ENCODE measurements around the gene SIK2. TPM values are rescaled to one million over a fixed set of nuclear protein-coding genes. Genes with fewer than 3 reads are reported as not detected.

Gene SIK2
- total RNA-seq, 1 experiment from 2014 or later: 64.8 TPM

DNA sequence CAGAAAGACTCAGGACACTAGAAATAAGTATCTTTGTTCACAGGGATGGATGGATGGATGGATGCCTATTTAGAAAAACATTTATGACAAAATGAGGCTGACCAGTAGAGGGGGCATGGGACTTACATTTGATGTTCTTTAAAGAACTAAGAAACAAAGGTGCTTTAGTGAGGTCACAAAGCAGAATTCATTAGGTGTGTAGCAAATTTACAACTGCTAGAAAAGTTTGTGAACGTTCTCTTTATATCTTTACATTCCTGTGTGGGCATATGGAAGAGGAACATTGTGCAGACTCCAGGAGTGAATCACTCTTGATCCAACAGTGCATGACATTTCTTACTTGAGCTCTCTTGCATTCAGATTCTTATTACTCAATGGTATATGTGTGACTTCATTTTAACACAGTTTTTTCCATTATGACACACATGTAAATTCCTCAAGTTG, 15.8 kb upstream of the SIK2 start:
- H3K9ac ChIP-seq (ENCODE audit: low read length): no peak overlapping the region
- no peaks in the 10 kb centered on the region for H3K36me3 ChIP-seq (ENCODE audit: insufficient read depth, low read length)
- peaks cover 11% of the 10 kb centered on the region for H3K4me1 ChIP-seq (ENCODE audit: low read length)
- H2AFZ ChIP-seq (ENCODE audit: low read length): no peak overlapping the region
- no peaks in the 10 kb centered on the region for H3K79me2 ChIP-seq (ENCODE audit: low read length)
- no peaks in the 10 kb centered on the region for H3K9me2 ChIP-seq (replicated peaks; ENCODE audit: insufficient read depth, low read length)
- no peak overlapping the region for H3K27ac ChIP-seq (ENCODE audit: low read length)
- peak; percentile 99 for DNase-seq
- no peak overlapping the region for H3K4me3 ChIP-seq (ENCODE audit: low read length)
- no peaks in the 10 kb centered on the region for H4K20me1 ChIP-seq (ENCODE audit: insufficient read depth, low read depth, low read length)
- H3K9me3 ChIP-seq (ENCODE audit: low read length): no peaks in the 10 kb centered on the region
- H3K27me3 ChIP-seq (ENCODE audit: low read length): no peaks in the 10 kb centered on the region; the same call in 1 of the 2 replicates
- no peak overlapping the region for H3K4me2 ChIP-seq (ENCODE audit: low read depth, low read length, poor library complexity, severe bottlenecking)

DNA sequence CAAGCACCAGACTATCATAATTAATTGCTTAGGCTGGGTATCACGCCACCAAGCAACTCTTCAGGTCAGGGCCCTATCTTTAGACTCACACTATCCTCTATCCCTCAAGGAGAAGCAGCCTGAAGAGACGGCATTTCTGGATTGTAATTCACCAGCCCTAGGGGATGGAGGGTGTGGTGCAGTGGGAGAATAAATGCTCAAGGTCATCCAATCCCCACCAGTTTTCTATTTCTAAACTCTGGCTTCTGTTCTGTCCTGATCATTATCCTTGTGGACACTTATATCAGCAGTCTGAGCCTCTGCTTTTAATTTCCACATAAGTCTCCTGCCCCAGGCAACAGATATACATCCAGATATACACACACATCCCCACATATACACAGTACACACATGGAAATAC, 13.1 kb upstream of the SIK2 start:
- no peak overlapping the region for H3K4me3 ChIP-seq (ENCODE audit: low read length)
- no peaks in the 10 kb centered on the region for H3K9me3 ChIP-seq (ENCODE audit: low read length)
- no peaks in the 10 kb centered on the region for H3K9me2 ChIP-seq (replicated peaks; ENCODE audit: insufficient read depth, low read length)
- H3K36me3 ChIP-seq (ENCODE audit: insufficient read depth, low read length): no peaks in the 10 kb centered on the region
- H3K79me2 ChIP-seq (ENCODE audit: low read length): no peaks in the 10 kb centered on the region
- H3K27ac ChIP-seq (ENCODE audit: low read length): no peak overlapping the region
- H3K4me1 ChIP-seq (ENCODE audit: low read length): peaks cover 11% of the 10 kb centered on the region
- H3K4me2 ChIP-seq (ENCODE audit: low read depth, low read length, poor library complexity, severe bottlenecking): no peak overlapping the region
- no peaks in the 10 kb centered on the region for H4K20me1 ChIP-seq (ENCODE audit: insufficient read depth, low read depth, low read length)
- H3K9ac ChIP-seq (ENCODE audit: low read length): no peak overlapping the region
- H3K27me3 ChIP-seq (ENCODE audit: low read length): no peaks in the 10 kb centered on the region; the same call in 1 of the 2 replicates
- no peak for DNase-seq
- H2AFZ ChIP-seq (ENCODE audit: low read length): no peak overlapping the region

GRCh38 chr11:111589886-111590499, 12.3 kb upstream of the SIK2 start:
- peaks cover 14% of the 10 kb centered on the region for H3K4me1 ChIP-seq (ENCODE audit: low read length)
- H3K4me3 ChIP-seq (ENCODE audit: low read length): no peak overlapping the region
- no peaks in the 10 kb centered on the region for H3K9me2 ChIP-seq (replicated peaks; ENCODE audit: insufficient read depth, low read length)
- no peaks in the 10 kb centered on the region for H4K20me1 ChIP-seq (ENCODE audit: insufficient read depth, low read depth, low read length)
- H3K36me3 ChIP-seq (ENCODE audit: insufficient read depth, low read length): no peaks in the 10 kb centered on the region
- H3K79me2 ChIP-seq (ENCODE audit: low read length): no peaks in the 10 kb centered on the region
- no peak overlapping the region for H2AFZ ChIP-seq (ENCODE audit: low read length)
- H3K9me3 ChIP-seq (ENCODE audit: low read length): no peaks in the 10 kb centered on the region
- H3K4me2 ChIP-seq (ENCODE audit: low read depth, low read length, poor library complexity, severe bottlenecking): no peak overlapping the region
- no peak overlapping the region for H3K27ac ChIP-seq (ENCODE audit: low read length)
- H3K9ac ChIP-seq (ENCODE audit: low read length): no peak overlapping the region
- DNase-seq: no peak
- no peaks in the 10 kb centered on the region; the same call in 1 of the 2 replicates for H3K27me3 ChIP-seq (ENCODE audit: low read length)

- no peak overlapping the region for H3K4me3 ChIP-seq (ENCODE audit: low read length)
- H2AFZ ChIP-seq (ENCODE audit: low read length): peak overlapping the region; percentile 22
- no peaks in the 10 kb centered on the region for H3K9me3 ChIP-seq (ENCODE audit: low read length)
- peak; percentile 75 for DNase-seq
- H4K20me1 ChIP-seq (ENCODE audit: insufficient read depth, low read depth, low read length): no peaks in the 10 kb centered on the region
- H3K9me2 ChIP-seq (replicated peaks; ENCODE audit: insufficient read depth, low read length): no peaks in the 10 kb centered on the region
- H3K27me3 ChIP-seq (ENCODE audit: low read length): no peaks in the 10 kb centered on the region; the same call in 1 of the 2 replicates
- peak overlapping the region; percentile 2; the same call in 1 of the 2 replicates for H3K9ac ChIP-seq (ENCODE audit: low read length)
- peak overlapping the region; percentile 3 for H3K4me2 ChIP-seq (ENCODE audit: low read depth, low read length, poor library complexity, severe bottlenecking)
- H3K4me1 ChIP-seq (ENCODE audit: low read length): peaks cover 24% of the 10 kb centered on the region
- H3K79me2 ChIP-seq (ENCODE audit: low read length): no peaks in the 10 kb centered on the region
- no peaks in the 10 kb centered on the region for H3K36me3 ChIP-seq (ENCODE audit: insufficient read depth, low read length)
- H3K27ac ChIP-seq (ENCODE audit: low read length): no peak overlapping the region
Observed at GRCh38 chr11:111591187-111591960, 10.9 kb upstream of the SIK2 start.

- Histone ChIP-seq H3K4me1 (ENCODE audit: low read length) (peaks cover 35% of the 10 kb centered on the region), H3K27ac (ENCODE audit: low read length) (no peak overlapping the region), H3K4me3 (ENCODE audit: low read length) (no peak overlapping the region), H3K36me3 (ENCODE audit: insufficient read depth, low read length) (no peaks in the 10 kb centered on the region), H3K79me2 (ENCODE audit: low read length) (no peaks in the 10 kb centered on the region), H3K27me3 (ENCODE audit: low read length) (peaks cover 3% of the 10 kb centered on the region; the same call in 1 of the 2 replicates), H3K9me2 (replicated peaks; ENCODE audit: insufficient read depth, low read length) (no peaks in the 10 kb centered on the region), H3K9me3 (ENCODE audit: low read length) (no peaks in the 10 kb centered on the region), H2AFZ (ENCODE audit: low read length) (no peak overlapping the region), H3K9ac (ENCODE audit: low read length) (no peak overlapping the region), H3K4me2 (ENCODE audit: low read depth, low read length, poor library complexity, severe bottlenecking) (no peak overlapping the region), H4K20me1 (ENCODE audit: insufficient read depth, low read depth, low read length) (no peaks in the 10 kb centered on the region)
- DNase-seq: no peak
Observed at GRCh38 chr11:111592491-111592890, 9.8 kb upstream of the SIK2 start.

DNA sequence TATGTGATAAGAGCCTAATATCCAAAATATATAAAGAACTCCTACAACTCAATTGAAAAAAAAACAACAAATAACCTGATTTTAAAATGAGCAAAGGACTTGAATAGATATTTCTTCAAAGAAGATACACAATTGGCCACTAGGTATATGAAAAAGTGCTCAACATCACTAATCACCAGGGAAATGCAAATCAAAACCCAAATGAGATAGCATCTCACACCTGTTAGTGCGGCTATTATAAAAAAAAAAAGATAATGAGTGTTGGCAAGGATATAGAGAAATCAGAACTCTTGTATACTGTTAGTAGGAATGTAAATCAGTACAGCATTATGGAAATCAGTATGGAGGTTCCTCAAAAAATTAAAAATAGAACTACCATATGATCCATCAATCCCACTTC, 5.9 kb upstream of the SIK2 start:
- H3K4me3 ChIP-seq (ENCODE audit: low read length): no peak overlapping the region
- no peak overlapping the region for H3K9ac ChIP-seq (ENCODE audit: low read length)
- H3K27ac ChIP-seq (ENCODE audit: low read length): no peak overlapping the region
- 0 out of 2 replicates have a peak, but pooled peaks cover 3% of the 10 kb centered on the region for H3K27me3 ChIP-seq (ENCODE audit: low read length)
- H3K4me1 ChIP-seq (ENCODE audit: low read length): peaks cover 31% of the 10 kb centered on the region
- H3K36me3 ChIP-seq (ENCODE audit: insufficient read depth, low read length): no peaks in the 10 kb centered on the region
- H3K79me2 ChIP-seq (ENCODE audit: low read length): no peaks in the 10 kb centered on the region
- peak overlapping the region; percentile 31 for H3K4me2 ChIP-seq (ENCODE audit: low read depth, low read length, poor library complexity, severe bottlenecking)
- DNase-seq: peak; percentile 83
- H2AFZ ChIP-seq (ENCODE audit: low read length): no peak overlapping the region
- H3K9me2 ChIP-seq (replicated peaks; ENCODE audit: insufficient read depth, low read length): no peaks in the 10 kb centered on the region
- no peaks in the 10 kb centered on the region for H3K9me3 ChIP-seq (ENCODE audit: low read length)
- no peaks in the 10 kb centered on the region for H4K20me1 ChIP-seq (ENCODE audit: insufficient read depth, low read depth, low read length)

- no peaks in the 10 kb centered on the region for H3K36me3 ChIP-seq (ENCODE audit: insufficient read depth, low read length)
- 0 out of 2 replicates have a peak, but pooled peaks cover 3% of the 10 kb centered on the region for H3K27me3 ChIP-seq (ENCODE audit: low read length)
- no peaks in the 10 kb centered on the region for H3K9me2 ChIP-seq (replicated peaks; ENCODE audit: insufficient read depth, low read length)
- no peak overlapping the region for H3K27ac ChIP-seq (ENCODE audit: low read length)
- no peak overlapping the region for H3K4me2 ChIP-seq (ENCODE audit: low read depth, low read length, poor library complexity, severe bottlenecking)
- no peak overlapping the region for H3K9ac ChIP-seq (ENCODE audit: low read length)
- no peak overlapping the region for H3K4me3 ChIP-seq (ENCODE audit: low read length)
- H3K9me3 ChIP-seq (ENCODE audit: low read length): no peaks in the 10 kb centered on the region
- H3K4me1 ChIP-seq (ENCODE audit: low read length): peaks cover 38% of the 10 kb centered on the region
- no peak for DNase-seq
- no peak overlapping the region for H2AFZ ChIP-seq (ENCODE audit: low read length)
- peaks cover 2% of the 10 kb centered on the region for H4K20me1 ChIP-seq (ENCODE audit: insufficient read depth, low read depth, low read length)
- H3K79me2 ChIP-seq (ENCODE audit: low read length): peaks cover 8% of the 10 kb centered on the region
Observed at GRCh38 chr11:111598148-111598547, 4.1 kb upstream of the SIK2 start.

- Histone ChIP-seq H4K20me1 (ENCODE audit: insufficient read depth, low read depth, low read length) (peaks cover 6% of the 10 kb centered on the region), H3K4me3 (ENCODE audit: low read length) (no peak overlapping the region), H3K9me3 (ENCODE audit: low read length) (no peaks in the 10 kb centered on the region), H2AFZ (ENCODE audit: low read length) (no peak overlapping the region), H3K27ac (ENCODE audit: low read length) (no peak overlapping the region), H3K27me3 (ENCODE audit: low read length) (0 out of 2 replicates have a peak, but pooled peaks cover 3% of the 10 kb centered on the region), H3K9ac (ENCODE audit: low read length) (no peak overlapping the region), H3K9me2 (replicated peaks; ENCODE audit: insufficient read depth, low read length) (no peaks in the 10 kb centered on the region), H3K79me2 (ENCODE audit: low read length) (peaks cover 12% of the 10 kb centered on the region), H3K4me1 (ENCODE audit: low read length) (peaks cover 42% of the 10 kb centered on the region), H3K4me2 (ENCODE audit: low read depth, low read length, poor library complexity, severe bottlenecking) (no peak overlapping the region), H3K36me3 (ENCODE audit: insufficient read depth, low read length) (no peaks in the 10 kb centered on the region)
- DNase-seq: no peak
Observed at GRCh38 chr11:111598559-111598958, 3.7 kb upstream of the SIK2 start.
